GM21786 (cell line): Measurements from ENCODE around the gene HTR6.
"Not testable (repeated sequence)": the region's sequence is repeated elsewhere in the genome, so short reads cannot be mapped to it uniquely, and the experiment has no call there.

Source experiments
- ATAC-seq: cut with Tn5 transposase; IDR thresholded peaks from one replicate; pipeline ENCODE4 v1.9.1; 2021; ENCODE audit not compliant: unreplicated experiment

The HTR6 gene

DNA sequence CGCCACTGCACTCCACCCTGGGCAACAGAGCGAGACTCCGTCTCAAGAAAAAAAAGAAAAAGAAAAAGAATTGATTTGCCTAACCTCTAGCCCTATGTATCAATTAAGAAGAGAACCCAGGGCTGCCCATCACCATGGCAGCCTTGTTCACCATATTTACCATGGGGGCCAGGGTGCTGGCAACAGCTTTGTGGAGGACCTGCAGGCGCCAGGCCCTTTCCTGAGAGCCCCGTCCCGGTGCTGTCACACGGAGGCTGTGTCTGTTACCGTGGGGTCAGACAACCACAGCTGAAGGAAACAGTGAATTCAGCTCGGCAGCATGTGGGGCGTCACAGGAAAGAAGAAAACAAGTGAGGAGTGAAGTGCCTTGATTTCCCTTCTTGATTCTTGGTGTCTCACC lies 27.1 kb upstream of the HTR6 start:
- ATAC-seq = no peak

DNA sequence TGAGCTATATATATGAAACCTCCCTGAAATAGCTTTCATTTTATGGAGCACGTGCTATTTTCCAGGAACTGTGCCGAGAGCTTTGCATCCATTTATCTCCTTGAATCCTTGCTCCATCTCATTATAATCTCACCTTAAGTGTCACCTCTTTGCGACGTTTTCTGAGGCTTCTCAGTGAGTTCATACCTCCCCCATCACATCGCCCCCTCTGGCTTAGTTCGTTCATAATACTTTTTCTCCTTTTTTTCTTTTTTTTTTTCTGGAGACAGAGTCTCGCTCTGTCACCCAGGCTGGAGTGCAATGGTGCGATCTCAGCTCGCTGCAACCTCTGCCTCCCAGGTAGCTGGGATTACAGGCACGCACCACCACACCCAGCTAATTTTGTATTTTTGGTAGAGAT lies 25.4 kb upstream of the HTR6 start:
- not testable (repeated sequence) for ATAC-seq

DNA sequence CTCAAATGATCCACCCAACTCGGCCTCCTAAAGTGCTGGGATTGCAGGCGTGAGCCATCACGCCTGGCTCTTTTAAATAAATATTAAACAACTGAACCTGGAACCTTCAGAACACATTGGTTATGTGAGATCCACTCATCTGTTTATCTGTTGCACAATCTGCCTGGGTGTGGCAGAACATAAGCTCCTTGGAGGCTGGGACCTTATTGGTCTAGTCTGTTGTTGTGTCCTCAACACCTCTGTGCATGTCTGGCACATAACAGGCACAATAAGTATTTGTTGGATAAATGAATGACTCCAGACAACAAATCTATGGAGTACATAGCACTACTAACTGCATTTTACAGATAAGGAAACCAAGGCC lies 24.7 kb upstream of the HTR6 start:
- ATAC-seq = no peak

DNA sequence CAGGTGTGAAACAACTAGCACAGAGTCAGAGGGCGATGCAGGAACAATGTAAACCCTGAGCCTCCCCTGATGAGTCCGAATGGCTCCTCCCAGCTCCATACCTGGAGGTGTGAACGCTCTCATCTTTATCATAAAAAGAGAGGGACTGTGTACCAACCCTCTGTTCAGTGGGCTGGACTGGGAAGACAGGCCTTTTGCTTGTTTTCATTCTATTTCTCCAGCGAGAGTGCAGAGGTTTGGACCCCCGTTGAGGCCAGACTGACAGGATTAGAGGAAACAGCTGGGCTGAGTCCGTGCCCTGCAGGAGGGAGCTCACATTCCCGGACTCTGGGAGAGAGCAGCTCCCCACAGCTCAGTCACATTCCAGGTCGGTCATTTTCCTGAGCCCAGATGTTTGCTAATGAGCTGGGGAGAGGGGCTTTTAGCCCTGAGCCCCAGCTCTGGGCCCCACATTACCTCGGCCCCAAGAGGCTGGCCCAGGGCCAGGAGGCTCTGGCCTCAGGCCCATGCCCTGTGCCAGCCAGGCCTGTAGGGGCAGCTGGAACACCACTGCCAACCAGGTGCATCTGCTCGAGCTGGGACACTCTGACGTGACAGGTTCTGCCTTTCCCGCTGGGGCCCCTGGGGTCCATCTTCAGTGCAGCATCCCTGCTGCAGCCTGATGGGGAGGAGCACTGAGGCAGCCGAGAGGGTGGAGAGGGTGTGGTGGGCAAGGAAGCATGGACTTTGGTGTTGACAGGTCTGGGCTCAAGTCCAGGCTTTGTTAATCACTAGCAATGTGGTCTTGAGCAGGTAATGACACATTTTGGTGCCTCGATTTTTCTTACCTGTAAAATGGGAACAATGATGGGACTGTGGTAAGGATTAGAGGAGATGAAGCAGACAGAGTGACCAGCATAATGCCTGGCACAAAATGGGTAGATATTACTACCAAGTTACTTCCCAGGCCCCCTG lies 24.0 kb upstream of the HTR6 start:
- no peak for ATAC-seq

DNA sequence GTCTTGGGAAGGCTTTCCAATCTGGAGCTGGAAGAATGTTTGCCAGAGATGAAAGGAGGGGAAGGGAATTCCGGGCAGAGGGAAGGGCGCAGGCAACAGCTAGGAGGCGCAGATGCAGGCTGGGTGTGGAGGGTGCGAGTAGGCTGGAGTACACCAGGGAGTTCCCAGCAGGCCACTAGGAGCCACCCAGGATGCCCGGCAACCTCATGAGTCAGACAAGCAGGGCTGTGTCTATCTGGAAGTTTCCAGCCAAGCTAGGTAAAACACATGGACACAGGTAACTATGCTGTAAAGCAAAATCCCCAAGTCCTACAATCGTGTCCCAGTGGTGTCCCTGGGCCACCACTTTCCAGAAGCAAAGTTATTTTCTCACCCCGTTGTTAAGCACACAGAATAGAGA lies 21.6 kb upstream of the HTR6 start:
- no peak for ATAC-seq

DNA sequence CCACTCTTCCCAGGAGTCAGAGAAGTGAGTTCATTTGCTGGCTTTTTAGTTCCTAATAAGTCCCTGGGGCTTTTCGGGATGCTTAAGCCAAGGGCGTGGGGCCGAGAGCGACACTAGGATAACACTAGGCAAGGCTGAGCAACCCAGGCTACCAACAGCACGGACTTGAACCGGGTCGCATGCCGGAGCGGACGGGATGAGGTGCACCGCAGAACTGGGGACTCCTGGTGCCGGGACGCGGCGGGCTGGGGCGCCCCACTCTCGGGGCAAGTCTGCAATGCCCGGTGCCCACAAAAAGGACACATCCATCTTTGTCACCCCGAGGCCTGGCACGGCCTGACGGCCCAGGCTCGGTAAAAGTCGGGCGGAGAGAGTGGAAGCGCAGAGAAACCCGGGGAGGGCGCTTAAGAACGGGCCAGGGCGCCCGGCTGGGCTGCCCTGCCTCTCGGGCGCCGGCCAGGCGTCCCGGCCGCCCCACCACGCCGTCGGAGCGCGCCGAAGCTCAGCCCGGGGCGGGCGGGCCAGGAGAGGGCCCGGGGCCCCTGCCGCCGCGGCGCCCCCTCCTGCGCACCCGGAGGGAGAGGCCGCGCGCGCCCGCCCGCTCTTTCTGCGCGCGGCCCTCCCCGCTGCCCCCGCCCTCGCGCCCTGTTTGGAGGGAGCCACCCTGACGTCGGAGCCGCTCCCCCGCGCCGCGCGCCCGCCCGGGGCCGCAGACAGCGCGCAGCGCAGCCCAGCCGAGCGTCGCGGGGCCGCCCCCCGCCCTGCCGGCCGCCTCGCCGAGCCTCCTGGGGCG lies 20.9 kb upstream of the HTR6 start, which contains the start of gene NBL1:
Gene NBL1 (plus strand): TSS at position 710 of the 793 bp plus-strand sequence. CDS start 10,720 bp downstream, outside the sequence.
- peak; percentile 47 for ATAC-seq

DNA sequence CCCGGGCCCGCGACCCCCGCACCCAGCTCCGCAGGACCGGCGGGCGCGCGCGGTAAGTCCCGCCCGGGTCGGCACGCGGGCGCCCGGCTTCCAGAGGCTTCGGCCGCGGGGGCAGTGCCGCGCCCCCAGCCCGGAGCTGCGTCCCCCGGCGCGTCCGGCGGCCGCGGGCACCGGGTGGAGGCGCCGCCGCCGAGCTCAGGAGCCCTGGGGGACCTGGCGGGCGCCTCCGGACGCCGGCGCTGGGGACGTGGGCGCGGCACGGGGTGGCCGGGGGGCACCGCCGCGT lies 20.3 kb upstream of the HTR6 start:
- ATAC-seq = no peak

DNA sequence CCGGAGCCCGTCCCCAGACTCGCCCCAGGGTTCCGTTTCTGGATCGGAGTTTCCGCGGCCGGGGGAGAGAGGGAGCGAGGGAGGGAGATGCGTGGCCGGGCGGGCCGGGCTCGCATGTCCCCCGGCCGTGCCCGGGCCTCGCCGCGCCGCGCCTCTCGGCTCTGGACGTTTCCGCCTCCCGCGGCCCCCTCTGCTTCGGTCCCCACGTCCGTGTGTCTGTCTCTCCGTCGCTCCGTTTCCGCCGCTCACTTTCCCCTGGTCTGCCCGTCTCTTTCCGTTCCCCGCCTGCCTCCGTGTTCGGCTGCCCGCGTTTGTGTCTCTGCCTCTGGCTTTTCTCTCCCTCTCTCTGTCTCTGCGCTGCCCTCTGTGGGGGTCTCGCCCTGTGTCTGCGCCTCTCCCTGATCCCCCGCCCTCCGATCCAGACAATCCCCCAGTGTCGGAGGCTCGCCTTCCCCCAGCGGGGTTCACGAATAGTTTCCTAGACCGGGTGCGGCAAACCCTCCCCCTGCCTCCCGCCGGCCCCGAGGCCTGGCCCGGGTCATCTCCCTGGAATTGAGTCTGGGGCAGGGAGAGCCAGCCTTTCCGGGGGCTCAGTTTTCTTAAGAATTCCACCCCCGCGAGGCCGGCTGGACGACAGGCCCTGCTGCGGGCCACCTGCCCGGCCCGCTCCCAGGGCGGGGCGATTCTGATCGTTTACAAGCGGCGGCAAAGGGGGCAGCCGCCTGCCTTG lies 19.8 kb upstream of the HTR6 start:
- ATAC-seq = no peak

DNA sequence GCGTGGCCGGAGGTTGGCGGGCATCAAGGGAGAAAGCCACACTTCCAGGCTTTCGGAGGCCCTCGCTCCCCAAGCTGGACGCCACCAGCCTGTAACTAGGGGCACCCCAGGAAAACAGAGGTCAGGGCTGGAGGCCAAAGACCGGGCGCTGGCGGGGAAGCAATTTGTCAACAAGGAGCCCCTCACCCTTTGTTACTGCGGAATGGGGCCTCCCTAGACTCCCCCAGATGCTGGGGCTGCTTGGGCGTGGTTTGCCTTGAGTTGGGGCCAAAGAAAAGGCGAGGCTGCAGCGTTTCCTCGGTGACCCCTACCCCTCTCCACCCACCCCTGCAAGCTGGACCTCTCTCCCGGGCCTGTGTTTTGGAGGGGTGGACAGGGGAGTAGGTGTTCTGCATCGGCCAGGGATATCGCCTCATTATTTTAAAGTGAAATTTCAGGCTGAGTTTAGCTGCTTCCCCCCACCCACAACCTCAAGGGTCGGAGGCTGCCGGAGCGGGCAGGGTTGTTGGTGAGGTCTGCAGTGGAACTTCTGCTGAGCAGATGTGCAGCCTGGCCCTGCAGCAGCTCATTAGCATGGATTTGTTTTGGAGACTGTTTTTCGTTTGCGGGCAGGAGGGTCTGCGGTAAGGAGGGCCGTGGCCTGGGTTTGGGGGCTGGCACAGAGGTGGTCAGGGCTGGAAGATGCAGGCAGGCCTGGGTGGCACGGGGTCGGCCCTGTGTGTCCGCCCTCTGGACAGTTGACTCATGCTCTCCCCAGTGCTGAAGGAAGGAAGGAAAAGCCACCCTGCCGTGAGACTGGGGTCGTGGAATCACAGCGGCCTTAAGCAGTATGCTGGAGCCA lies 19.0 kb upstream of the HTR6 start:
- no peak for ATAC-seq

DNA sequence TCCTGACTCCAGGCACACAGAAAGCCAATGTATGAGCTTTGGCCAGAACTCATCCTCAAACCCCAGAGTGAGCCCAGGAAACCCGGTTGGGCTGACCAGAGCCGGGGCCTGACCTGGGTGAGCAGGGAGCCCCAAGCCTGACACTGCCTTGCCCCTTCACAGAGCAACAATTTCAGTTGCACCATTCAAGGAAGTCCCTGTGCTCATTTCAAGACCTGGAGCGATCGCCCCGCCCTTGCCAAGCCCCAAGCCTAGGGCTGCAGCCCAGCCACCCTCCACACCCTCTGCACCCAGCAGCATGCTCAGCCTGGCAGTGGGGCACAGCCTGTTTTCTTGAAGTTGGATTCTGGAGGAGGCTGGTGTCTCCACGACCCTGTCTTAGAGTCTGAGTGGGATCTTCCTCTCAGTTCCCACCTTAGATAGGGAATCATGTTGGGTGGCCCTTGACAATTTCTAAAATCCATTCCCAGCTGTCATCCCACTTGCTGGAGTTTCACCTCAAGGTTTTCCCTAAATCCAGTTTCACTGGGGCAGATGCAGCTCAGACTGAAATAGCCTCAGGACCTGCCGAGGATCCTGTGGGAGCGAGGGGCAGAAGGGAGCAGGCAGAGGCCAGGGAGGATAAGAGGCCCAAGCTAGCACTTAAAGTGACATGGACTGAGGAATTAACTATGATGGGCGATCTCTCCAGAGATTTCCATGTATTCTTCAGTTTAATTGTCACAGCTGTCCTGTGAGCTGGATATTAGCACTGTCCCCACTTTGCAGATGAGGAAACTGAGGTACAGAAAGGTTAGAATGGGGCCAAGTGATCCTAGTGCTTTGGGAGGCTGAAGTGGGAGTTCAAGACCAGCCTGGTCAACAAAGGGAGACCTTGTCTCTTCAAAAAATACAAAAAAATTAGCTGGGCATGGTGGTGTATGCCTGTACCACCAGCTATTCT lies 18.0 kb upstream of the HTR6 start:
- ATAC-seq = no peak

DNA sequence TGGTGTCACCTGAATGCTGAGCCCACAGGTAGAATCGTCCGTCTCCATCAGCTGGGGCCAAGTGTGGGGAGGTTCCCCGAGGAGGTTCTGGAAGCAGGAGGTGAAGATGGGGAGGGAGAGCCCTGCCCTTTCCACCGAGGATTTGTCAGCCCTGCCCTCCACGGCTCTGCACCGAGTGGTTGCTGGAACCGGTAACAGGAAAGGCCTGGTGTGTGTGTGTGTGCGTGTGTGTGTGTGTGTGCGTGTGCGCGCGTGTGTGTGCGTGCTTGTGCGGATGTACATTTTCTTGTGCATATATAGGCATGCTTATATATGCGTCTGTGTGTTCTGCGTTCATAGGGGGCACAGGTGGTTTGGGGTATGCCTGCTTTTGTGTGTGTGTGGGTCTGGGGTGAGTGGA lies 17.0 kb upstream of the HTR6 start:
- ATAC-seq = no peak

DNA sequence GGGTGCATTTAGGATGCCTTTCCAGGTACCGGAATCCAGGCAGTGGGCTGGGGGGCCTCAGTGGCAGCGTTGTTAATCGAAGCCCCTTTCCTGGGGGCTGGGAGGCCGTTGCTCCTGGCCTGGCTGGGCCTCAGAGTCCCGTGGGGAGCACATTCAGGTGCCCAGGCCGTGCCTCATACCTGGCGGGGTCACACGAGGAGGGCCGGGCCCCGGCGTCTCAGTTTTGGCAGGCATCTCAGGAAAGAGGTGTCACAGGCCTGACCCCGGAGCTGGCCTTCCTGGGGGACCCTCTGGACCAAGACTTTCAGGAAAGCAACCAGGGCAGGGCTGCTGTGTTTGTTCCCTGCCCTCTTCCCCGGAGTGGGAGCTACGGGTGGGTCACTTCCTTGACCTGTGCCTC lies 16.4 kb upstream of the HTR6 start:
- ATAC-seq = no peak

DNA sequence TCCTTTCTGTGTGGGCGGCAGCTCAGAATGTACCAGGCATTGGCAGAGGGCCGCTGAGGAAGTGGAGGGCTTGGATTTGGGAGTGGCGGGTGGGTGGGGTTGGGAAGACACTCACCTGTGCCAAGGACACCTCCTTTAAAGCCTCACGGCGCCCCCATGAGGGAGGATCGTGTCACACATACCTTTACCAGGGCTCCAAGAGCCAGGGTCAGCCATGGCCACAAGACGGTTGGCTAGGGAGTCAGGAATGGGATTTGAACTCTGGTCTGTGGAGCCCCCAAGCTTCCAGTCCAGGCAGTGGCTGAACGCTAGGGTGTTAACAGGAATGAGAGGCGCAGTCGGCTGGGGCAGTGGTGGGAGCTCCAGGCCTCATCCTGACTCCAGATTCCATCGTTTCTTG lies 16.0 kb upstream of the HTR6 start:
- no peak for ATAC-seq

DNA sequence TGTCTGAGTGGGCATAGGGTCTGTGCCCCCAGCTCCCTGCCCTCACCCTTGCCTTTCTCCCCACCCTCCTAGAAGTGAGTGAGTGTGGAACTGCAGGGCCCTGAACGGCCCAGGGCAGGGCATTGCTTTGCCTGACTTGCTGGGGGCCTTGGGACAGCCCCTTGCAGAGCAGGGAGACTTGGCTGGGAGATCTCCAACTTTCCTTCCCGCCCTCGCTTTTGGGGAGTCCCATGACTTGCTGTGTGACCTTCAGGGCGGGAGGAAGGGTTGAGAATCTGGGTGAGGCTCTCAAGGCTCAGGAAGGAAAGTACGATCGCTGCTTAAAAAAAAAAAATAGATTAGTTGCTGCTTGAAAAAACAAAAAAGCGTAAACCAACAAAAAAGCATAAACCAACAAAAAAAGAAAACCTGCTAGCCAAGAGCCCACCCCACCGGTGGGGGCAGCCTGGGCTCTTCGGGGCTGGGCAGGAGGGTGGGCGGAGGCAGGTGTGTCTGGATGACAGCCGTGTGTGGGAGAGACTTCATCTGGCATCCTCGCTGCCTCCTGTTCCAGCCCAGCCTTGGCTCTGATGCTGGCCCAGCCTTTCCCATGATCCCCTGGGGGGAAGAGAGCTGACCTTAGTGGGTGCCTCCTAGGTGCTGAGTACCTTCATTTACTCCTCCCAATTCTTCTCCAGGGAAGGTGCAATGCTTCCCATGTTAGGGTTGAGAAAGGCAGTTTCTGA lies 14.1 kb upstream of the HTR6 start:
- ATAC-seq = no peak

DNA sequence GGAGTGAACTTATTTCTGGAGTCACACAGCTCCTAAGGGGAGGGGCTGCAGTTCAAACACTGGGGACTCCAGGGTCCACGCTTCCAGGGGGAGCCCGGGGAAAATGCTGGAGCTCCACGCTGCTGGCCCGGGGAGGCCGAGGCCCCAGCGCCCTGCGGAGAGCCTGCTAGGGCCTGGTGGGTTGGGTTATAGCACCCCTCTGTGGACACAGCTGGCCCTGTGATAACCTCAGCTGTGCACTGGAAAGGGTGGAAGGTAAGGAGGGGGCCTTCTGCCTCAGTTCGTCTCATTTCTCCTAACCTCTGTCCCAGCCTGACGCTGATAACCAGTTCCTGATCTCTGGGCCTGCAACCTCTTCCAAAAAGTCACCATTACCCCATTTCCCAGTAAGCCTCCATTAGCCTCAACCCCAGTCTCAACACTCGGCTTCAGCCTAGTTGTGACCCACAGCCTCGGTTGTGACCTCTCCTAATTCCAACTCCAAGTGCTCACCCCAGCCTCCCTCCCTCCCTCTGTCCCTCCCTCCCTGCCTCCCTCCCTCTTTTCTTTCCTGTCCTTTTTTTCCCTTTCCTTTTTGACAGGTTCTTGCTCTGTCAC lies 13.4 kb upstream of the HTR6 start:
- ATAC-seq = no peak

DNA sequence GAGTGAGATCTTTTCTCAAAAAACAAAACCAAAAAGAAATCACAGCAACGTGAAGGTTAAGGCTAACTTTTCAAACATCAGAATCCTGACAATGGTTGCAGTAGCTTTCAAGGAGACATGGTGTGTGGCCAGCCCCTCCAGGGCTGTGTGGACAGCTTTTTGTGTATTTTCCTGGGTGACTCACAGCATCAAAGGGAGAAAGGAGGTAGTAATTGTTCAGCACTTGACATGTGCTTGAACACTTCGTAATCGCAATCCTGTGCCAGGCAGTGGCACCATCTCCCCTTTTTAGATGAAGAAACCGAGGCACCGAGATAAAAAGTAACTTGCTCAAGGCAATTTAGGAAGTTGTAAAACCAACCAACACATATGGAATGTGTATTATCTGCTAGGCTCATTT lies 10.3 kb upstream of the HTR6 start:
- ATAC-seq = no peak

DNA sequence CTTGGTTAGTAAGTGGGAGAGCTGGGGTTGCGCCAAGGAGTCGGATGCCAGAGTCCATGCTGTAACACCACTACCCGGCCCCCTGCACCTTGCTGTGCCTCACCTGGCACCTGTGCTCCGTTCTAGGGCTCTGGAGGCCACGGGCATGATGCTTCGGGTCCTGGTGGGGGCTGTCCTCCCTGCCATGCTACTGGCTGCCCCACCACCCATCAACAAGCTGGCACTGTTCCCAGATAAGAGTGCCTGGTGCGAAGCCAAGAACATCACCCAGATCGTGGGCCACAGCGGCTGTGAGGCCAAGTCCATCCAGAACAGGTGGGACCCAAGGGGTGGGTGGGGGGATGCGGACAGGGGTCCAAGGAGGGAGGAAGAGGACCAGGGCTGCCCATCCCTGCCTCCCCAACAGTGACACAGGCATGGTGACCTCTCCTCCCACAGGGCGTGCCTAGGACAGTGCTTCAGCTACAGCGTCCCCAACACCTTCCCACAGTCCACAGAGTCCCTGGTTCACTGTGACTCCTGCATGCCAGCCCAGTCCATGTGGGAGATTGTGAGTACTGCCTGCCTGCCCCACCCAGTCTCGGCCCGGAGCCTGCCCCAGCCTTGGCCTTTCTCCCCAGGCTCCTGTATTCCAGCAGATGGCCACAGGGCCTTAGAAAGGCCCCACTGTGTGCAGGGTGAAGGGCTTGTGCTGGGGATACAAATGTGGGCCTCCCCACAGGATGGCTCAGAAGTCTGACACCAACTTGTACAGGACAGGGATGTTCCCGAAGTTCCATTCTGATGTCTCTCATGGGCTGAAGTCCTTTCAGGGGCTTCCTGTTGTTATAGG lies 9.6 kb upstream of the HTR6 start:
- ATAC-seq = no peak

DNA sequence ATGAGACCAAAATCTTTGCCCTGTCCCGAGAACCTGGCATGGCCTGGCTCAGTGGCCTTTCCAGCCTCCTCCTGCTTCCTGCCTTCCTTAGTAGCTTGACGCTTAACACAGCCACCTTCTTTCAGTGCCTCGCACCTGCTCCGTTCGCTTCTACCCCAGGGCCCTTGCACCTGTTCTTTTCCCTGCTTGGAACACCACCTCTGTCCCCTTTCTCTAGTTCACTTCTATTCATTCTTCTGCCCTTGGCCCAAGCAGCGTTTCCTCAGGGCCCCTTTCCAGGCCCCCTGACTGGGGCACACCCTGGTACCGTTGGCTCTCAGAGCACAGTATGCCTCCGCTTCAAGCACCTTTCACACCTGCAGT lies 9.0 kb upstream of the HTR6 start:
- ATAC-seq = no peak
